BJ (cell line): ENCODE data around the gene DOCK3. TPM values are rescaled to one million over a fixed set of nuclear protein-coding genes. Genes with fewer than 3 reads are reported as not detected.
"Not testable (repeated sequence)": the region's sequence is repeated elsewhere in the genome, so short reads cannot be mapped to it uniquely, and the experiment has no call there.

Source experiments
- CTCF ChIA-PET: fragments of 350-600 bp; formaldehyde crosslinking; extraction: SDS; loops from one replicate; lab custom pipeline; 2021; ENCODE audit warnings: antibody characterized with exemption, inconsistent platforms; lab: Yijun Ruan, JAX
- POLR2A ChIA-PET: fragments of 300-600 bp; sonication (Branson Sonifier 250); formaldehyde crosslinking; extraction: SDS; loops from one replicate; lab custom pipeline; 2021; ENCODE audit warnings: antibody characterized with exemption; lab: Charles Lee
- DNase-seq: peaks from one replicate; pipeline ENCODE4 v3.0.0-alpha.2; 2011; ENCODE audit warnings: low read depth
- H3K27me3 ChIP-seq: 2 replicates; pipeline ENCODE4 v1.6.0; 2011; ENCODE audit warnings: low read length; ENCODE audit not compliant: control insufficient read depth, insufficient read depth
- H3K36me3 ChIP-seq: 2 replicates; pipeline ENCODE4 v1.5.1; 2011; ENCODE audit warnings: low read length; ENCODE audit not compliant: control insufficient read depth, insufficient read depth
- H3K4me3 ChIP-seq: 2 replicates; pipeline ENCODE4 v1.5.1; 2011; ENCODE audit warnings: low read depth, mild to moderate bottlenecking, control low read depth, low read length
- polyA plus RNA-seq: library from polyadenylated mRNA; depleted of rRNA; stranded (reverse); fragments of >200 nt; gene quantifications from 2 replicates; pipeline ENCODE4 v1.2.3, GENCODE V29; 2011
- TF ChIP-seq, protein P1 (sequence below): IDR thresholded peaks from 2 replicates; pipeline ENCODE4 v1.5.1; 2011; ENCODE audit warnings: low read depth, mild to moderate bottlenecking, control low read depth, inconsistent platforms, low read length, moderate library complexity; ENCODE audit not compliant: insufficient read depth

Gene DOCK3
- polyA plus RNA-seq, 1 experiment = 0.09 TPM

DNA sequence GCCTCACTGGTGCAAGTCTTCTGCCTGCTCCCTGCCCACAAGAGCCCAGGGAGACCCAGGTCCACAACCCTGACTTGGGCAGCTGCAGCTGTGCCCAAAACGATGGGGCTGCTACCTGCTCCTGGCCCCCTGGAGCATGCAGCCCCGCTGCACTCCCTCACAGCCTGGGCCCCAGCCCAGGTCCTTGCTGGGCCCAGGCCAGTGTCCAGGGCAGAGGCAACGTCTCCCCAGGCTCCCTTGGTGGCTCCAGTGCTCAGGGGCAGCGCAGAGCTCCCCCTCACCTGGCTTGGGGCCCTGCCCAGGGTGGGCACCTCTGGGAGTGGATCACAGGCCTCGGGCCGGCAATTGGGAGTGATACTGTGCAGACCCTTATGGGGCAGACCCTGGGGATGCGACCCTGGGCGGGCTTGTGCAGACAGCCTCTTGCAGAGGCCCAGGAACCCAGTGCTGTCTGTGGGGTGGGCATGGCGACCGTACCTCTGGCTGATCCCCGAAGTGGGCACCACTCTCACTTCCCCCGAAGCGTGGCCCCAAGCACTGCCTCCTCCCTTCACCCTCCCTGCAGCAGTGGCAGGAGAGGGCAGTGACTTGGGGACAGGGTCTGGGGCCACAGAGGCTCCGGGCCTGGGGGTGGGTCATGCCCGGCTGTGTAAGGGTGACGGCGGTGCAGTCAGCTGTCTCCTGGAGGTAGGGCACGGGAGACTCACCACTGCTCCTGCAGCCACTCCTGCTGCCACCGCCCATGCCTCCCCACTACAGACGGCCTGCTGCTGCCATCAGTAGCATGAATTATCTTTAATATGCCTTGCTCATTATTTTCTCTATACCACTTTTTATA is 255.9 kb downstream of the DOCK3 start:
- Histone ChIP-seq H3K36me3 (no peaks in the 10 kb centered on the region), H3K4me3 (no peak overlapping the region), H3K27me3 (no peaks in the 10 kb centered on the region)
- ChIA-PET CTCF (no interaction called here), POLR2A (no interaction called here)
- TF ChIP-seq, protein P1, sequence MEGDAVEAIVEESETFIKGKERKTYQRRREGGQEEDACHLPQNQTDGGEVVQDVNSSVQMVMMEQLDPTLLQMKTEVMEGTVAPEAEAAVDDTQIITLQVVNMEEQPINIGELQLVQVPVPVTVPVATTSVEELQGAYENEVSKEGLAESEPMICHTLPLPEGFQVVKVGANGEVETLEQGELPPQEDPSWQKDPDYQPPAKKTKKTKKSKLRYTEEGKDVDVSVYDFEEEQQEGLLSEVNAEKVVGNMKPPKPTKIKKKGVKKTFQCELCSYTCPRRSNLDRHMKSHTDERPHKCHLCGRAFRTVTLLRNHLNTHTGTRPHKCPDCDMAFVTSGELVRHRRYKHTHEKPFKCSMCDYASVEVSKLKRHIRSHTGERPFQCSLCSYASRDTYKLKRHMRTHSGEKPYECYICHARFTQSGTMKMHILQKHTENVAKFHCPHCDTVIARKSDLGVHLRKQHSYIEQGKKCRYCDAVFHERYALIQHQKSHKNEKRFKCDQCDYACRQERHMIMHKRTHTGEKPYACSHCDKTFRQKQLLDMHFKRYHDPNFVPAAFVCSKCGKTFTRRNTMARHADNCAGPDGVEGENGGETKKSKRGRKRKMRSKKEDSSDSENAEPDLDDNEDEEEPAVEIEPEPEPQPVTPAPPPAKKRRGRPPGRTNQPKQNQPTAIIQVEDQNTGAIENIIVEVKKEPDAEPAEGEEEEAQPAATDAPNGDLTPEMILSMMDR = no peak
- no peak for DNase-seq

DNA sequence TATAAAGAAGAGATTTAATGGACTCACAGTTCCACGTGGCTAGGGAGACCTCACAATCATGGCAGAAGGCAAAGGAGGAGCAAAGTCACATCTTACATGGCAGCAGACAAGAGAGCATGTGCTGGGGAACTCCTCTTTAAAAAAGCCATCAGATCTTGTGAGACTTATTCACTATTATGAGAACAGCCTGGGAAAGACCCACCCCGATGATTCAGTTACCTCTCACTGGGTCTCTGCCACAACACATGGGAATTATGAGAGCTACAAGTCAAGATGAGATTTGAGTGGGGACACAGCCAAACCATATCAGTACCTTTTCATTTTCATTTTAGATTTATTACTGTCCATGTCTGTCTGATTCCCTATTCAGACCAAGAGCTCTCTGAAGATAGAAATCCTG is 258.2 kb downstream of the DOCK3 start:
- CTCF ChIA-PET, H3K36me3 ChIP-seq, H3K4me3 ChIP-seq, DNase-seq, POLR2A ChIA-PET, H3K27me3 ChIP-seq: not testable (repeated sequence)

DNA sequence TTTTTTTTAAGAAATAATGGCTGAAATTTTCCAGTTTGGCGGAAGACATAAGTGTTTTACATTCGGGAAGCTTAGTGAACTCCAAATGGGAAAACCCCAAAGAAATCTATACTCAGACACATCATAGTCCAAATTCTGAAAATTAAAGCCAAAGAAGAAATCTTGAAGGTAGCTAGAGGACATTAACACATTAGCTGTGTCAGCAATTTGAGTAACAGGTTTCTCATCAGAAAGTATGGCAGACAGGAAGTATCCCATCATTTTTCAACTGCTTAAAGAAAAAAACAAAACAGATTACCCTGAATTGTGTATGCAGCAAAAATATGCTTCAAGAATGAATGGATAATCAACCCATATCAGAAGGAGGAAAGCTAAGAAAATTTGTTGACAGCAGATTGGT is 261.7 kb downstream of the DOCK3 start:
- Histone ChIP-seq H3K4me3 (no peak overlapping the region), H3K36me3 (no peaks in the 10 kb centered on the region), H3K27me3 (no peaks in the 10 kb centered on the region)
- POLR2A ChIA-PET = no interaction called here
- no peak for DNase-seq
- TF ChIP-seq, protein P1 = no peak
- CTCF ChIA-PET = interaction anchor here (1.0 kb wide), 1 partner anchor 22 kb away, joined by 3 read pairs; no protein-coding TSS in a partner anchor

DNA sequence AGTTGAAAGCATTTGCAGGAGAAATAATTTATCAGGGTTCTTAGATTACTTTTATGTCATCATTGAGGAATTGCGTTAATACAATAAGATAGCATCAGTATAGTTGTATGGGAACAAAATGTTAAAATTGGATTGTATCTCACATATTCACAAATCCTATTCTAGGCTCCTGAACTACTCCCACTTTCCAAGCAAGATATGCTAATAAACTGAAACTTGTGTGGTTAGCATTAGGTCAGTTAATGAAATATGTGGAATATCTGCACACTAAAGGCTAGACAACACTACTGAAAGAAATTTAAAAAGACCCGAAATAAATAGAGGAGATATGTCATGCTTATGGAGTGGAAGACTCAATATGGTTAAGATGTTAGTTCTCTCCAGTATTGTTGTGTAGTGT is 272.7 kb downstream of the DOCK3 start:
- ChIA-PET POLR2A (no interaction called here), CTCF (no interaction called here)
- H3K4me3 ChIP-seq = no peak overlapping the region
- no peaks in the 10 kb centered on the region for H3K36me3 ChIP-seq
- no peak for DNase-seq
- TF ChIP-seq, protein P1 = no peak
- no peaks in the 10 kb centered on the region for H3K27me3 ChIP-seq

DNA sequence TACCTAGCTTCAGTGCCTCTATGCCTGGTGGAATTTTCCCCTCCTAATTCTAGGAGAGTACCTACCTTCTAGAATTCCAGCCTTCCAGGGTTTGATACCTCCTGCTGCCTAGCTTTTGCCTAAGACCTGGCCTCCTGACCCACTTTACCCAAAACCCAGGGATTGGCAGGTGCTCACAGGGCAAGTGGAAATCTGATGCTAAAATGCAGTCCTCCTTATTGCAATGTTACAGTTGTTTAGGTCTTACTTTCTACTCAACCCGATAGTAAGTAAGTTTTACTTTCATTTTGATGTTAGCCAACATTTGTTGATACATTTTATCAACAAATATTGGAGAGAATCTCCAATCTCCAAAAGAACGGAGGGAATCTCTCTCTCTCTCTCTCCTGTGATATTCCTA is 275.9 kb downstream of the DOCK3 start:
- ChIA-PET CTCF (no interaction called here), POLR2A (no interaction called here)
- TF ChIP-seq, protein P1 = no peak
- DNase-seq = no peak
- Histone ChIP-seq H3K27me3 (no peaks in the 10 kb centered on the region), H3K4me3 (no peak overlapping the region), H3K36me3 (no peaks in the 10 kb centered on the region)
